T47D (cell line): ENCODE measurements around the gene ADRA2A.

Source experiments
- DNase-seq, 2 experiments: peaks; one replicate each; pipeline versions ENCODE4 v3.0.0 to v3.0.0-alpha.2; 2011 to 2012; ENCODE audit warnings: low read depth in 1 of 2, low spot score in 1 of 2
- JUND ChIP-seq: IDR thresholded peaks from 2 replicates; pipeline ENCODE4 v1.6.1; 2012; ENCODE audit warnings: low read depth
- in situ Hi-C: cut with HindIII; loops from 2 replicates; pipeline ENCODE4 v1.10.0; 2016; ENCODE audit warnings: low sequenced_read_pairs, low pct_unique_long_range_greater_than_20kb

ADRA2A gene

GRCh38 chr10:111086574-111086973 is 9.7 kb downstream of the ADRA2A start:
- no peak for DNase-seq
- in situ Hi-C loops = no loop called here
- no peak for TF ChIP-seq JUND

- no peak for DNase-seq
- in situ Hi-C loops = no loop called here
- TF ChIP-seq JUND = no peak
These were observed 10.5 kb downstream of the ADRA2A start for GRCh38 chr10:111087331-111087756.

DNA sequence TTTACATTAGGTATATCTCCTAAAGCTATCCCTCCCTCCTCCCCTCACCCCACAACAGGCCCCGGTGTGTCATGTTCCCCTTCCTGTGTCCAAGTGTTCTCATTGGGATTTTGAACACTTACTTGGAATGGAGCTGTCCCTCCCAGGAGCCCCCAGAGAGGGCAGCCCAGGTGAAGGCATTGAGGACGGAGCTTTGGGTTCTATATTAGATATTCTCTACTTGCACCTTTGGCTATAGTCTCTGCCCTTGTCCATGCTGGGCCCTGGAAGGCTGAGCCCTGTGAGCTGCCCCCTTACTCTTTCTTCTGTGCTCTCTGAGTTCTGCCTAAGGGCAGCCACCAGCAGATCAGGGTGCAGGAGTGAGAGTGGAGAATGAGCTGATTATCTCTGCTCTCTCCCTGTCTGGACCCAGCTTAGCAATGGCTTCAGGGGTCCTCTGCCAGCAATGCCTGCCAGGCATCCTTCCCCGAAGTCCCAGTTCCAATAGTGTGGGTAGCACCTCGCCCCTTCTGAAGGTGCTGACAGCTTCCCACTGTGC is 11.2 kb downstream of the ADRA2A start:
- DNase-seq = no peak
- no peak for TF ChIP-seq JUND
- in situ Hi-C loops = no loop called here

- DNase-seq = no peak
- in situ Hi-C loops = no loop called here
- TF ChIP-seq JUND = no peak
These were observed 12.5 kb downstream of the ADRA2A start for GRCh38 chr10:111089293-111089692.

DNA sequence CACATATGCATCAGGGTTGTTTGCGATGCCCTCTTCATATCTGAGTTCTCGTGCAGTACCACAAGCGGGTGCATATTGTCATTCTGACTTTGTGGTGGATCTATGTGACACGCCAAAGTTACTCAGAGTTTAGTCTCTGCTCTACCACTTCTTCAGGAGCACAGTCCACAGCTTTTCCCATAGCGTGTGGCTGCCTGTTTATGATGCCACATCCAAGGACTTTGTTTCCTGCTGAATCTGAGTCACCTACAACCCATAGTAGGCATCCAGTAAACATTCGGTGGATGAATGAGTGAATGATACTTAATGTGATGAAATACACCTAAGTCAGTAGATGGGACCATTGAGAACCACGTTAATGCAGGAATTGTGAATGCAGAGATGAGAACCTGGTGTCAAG is 15.0 kb downstream of the ADRA2A start:
- in situ Hi-C loops = no loop called here
- no peak for TF ChIP-seq JUND
- no peak for DNase-seq

GRCh38 chr10:111093741-111094380 is 17.0 kb downstream of the ADRA2A start:
- in situ Hi-C loops = no loop called here
- DNase-seq = no peak
- no peak for TF ChIP-seq JUND

DNA sequence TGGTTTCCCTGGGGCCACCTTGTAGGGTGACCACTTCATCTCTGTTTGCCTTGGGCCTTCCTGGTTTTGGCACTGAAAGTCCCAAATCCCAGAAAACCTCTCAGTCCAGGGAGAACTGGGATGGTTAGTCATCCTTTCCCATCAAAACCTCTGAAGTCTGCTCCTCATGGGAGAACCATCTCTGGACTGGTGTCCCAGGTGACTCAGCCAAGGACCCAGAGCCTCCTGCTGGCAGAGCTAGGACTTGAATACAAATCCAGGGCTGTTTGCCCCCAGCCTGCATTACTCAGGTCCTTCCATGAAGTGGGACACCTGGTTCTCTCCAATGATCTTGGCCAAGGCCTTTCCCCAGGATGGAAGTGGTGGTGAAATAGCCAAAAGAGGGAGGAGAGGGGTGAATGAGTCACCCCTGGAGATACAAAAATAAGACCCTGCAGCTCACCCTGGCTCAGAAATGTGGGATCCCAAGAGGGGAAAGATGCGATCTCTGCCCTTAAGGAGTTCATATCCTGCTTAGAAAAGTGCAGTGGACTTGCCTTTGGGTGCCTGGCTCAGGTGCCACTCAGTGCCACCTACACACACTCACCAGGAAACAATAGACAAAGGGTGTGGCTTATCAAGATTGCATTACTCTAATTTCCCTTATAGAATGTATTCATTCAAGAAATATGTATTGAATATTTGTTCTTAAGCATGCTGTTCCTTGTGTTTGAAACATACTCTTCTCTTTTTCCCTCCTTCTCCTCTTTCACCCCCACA is 22.0 kb downstream of the ADRA2A start:
- peak in 1 of 2 experiments; percentile 40 for DNase-seq
- TF ChIP-seq JUND = no peak
- in situ Hi-C loops = no loop called here

DNA sequence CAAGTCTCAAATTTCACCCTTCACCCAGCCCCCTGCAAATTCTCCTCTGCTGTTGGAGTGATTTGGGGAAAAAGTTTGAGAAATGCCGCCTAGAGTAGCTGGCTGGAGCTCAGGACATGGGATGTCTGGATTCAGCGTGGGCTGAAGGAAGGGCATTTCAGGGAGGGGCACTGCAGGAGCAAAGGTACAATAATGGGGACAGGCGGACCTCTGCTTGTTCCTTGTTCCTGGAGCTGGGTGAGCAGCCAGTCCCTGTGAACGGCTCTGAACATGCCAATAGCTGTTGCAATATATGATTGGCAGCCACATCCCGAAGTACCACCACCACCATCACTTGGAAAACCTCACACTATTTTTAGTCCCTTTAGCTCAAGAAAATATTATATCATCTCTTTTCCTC is 23.4 kb downstream of the ADRA2A start:
- TF ChIP-seq JUND = no peak
- DNase-seq = no peak
- in situ Hi-C loops = no loop called here

DNA sequence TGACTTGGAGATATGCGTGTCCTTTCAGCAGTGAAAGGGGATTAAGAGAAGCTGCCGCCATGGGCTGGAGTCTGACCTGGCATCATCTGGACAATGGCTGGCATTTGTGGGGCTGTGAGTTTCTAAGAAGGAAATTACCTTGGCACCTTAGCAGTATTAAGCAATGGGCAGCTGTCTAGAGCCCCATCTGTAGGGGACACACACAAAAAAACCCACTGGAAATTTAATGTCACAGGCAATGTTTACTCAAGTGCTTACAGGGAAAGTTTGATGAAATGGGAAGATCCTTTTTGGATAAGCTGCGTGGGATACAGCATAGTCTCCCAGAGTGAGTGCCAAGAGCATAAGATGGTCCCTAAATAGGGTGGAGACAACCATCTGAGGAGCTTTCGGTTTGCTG is 25.0 kb downstream of the ADRA2A start:
- in situ Hi-C loops = no loop called here
- DNase-seq = peak in 1 of 2 experiments; percentile 84
- TF ChIP-seq JUND = no peak; the same call in 1 of the 2 replicates

DNA sequence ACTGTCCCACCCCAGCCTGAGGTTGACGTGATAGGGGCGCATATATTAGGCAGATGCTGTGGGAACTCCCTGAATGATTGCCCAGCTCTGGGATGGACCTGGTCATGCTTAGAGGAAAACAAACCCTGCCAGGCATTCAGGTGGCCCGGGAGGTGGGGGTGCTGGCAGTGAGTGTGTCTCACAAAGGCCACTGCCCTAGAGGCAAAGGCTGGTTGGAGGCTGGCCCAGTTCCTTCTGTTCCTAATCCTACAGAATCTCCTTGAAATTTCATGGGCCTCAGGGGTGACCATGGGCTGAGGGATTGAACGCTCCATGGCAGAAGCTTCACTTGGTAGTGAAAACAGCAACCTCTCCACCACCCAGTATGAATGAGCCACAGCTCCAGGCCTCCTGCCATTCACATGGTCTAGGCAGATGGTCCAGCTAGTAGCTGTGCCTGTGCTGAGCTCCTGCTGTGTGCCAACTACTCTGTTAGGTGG is 25.6 kb downstream of the ADRA2A start:
- no peak for TF ChIP-seq JUND
- peak in 1 of 2 experiments; percentile 89 for DNase-seq
- in situ Hi-C loops = no loop called here

GRCh38 chr10:111103196-111103840 is 26.5 kb downstream of the ADRA2A start:
- no peak for TF ChIP-seq JUND
- peak in 1 of 2 experiments; percentile 46 for DNase-seq
- in situ Hi-C loops = no loop called here

DNA sequence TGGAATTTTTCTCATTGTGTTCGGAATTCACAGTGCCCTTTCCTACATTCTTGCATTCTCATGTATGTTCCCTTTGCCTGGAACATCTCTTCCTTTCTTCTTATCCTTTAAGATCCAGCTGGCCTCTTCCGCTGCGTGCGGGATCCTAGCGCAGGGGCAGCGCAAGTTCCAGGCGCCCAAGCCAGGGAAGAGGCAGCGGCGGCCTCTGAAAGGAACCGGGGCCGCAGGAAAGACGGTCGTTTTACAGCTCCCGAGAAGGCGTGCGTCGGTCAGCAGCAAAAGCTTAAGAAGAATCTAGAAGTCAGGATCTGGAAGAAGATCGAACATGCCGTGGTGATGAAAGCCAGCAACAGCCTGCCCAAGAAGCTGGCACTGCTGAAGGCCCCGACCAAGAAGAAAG is 28.0 kb downstream of the ADRA2A start:
- TF ChIP-seq JUND = no peak
- in situ Hi-C loops = no loop called here
- DNase-seq = no peak

- no peak for TF ChIP-seq JUND
- no peak for DNase-seq
- in situ Hi-C loops = no loop called here
These were observed 29.3 kb downstream of the ADRA2A start for GRCh38 chr10:111106081-111106480.
